Measurements from ENCODE around the gene C17orf67.

C17orf67 gene

DNA sequence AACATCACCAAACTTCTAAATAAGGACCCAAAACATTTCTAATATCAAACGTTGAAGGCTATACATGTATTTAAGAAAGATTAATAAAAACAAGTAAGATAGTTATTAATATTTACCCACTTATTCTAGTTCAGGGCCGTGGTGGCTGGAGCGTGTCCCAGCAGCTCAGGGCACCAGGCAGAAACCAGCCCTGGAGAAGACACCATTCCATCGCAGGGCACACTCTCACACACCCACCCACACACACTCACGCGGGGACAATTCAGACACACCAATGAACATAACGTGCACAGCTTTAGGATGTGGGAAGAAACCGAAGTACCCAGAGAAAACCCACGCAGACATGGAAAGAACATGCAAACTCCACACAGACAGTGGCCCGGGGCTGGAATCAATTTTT lies 13.5 kb downstream of the C17orf67 start:
- in situ Hi-C loops (cut with HindIII; ENCODE audit: low sequenced_read_pairs) = no loop called here
- TF ChIP-seq, protein P1, sequence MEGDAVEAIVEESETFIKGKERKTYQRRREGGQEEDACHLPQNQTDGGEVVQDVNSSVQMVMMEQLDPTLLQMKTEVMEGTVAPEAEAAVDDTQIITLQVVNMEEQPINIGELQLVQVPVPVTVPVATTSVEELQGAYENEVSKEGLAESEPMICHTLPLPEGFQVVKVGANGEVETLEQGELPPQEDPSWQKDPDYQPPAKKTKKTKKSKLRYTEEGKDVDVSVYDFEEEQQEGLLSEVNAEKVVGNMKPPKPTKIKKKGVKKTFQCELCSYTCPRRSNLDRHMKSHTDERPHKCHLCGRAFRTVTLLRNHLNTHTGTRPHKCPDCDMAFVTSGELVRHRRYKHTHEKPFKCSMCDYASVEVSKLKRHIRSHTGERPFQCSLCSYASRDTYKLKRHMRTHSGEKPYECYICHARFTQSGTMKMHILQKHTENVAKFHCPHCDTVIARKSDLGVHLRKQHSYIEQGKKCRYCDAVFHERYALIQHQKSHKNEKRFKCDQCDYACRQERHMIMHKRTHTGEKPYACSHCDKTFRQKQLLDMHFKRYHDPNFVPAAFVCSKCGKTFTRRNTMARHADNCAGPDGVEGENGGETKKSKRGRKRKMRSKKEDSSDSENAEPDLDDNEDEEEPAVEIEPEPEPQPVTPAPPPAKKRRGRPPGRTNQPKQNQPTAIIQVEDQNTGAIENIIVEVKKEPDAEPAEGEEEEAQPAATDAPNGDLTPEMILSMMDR (IDR thresholded peaks at IDR 0.05; ENCODE audit: low read depth, low read length, missing control alignments) = no peak

DNA sequence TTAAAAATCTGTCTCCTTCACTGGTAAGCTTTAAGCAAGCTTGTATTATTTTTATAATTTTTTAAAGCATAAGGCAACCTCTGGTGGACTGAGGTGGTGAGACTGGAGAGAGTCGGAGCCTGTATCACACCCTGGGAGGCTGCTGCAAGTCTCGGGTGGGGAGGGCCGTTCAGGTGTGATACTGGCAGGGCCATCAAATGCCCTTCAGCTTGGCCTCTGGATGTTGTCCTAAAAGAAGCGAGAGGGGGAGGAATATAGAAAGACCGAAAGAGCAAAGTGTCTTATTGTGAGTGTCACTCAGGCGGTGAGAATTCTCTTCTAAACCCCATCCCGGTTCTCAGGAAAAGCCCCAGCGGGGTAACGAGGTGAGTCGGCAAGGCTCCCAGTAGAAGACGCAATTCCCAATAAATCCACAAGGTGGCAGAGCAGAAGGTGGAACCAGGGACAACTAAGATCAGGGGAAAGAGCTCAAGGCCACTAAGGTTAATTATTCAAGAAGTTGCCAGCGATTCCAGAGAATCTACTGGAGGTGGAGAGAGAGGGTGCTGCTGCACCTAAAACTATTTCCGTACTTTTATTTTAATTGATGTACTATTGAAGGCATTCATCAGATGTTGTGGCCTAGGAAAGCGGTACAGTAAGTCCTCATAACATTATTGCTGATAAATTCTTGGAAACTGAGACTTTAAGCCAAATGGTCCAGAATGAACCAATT lies 14.1 kb downstream of the C17orf67 start:
- no peak overlapping the region for H3K4me3 ChIP-seq (ENCODE audit: low read depth, low read length)
- TF ChIP-seq, protein P1 (IDR thresholded peaks at IDR 0.05; ENCODE audit: low read depth, low read length, missing control alignments) = peak; percentile 77
- in situ Hi-C loops (cut with HindIII; ENCODE audit: low sequenced_read_pairs) = no loop called here
- peak; percentile 26 for DNase-seq (ENCODE audit: low read depth)

More for the DNA sequence above, 13.5 kb downstream of the C17orf67 start:
- H3K4me3 ChIP-seq (ENCODE audit: low read depth, low read length) = no peak overlapping the region
- DNase-seq (ENCODE audit: low read depth) = no peak

DNA sequence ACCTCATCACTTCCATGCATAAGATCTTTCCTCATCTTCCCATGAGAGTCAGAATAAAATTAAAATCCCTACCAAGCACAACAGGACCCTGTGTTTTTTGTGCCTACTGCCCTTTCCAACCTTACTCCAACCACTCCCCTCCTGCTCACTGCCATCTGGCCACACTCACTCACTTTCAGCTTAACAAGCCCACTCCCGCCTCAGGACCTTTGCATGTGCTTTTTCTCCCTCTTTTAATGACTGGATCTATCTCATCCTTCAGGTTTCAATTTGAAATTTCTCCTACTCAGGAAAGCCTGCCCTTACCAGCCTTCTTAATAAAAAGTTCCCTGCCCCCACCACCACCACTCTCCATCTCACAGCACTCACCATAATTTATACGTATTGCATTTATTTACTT lies 14.7 kb downstream of the C17orf67 start:
- H3K4me3 ChIP-seq (ENCODE audit: low read depth, low read length) = no peak overlapping the region
- no peak for DNase-seq (ENCODE audit: low read depth)
- TF ChIP-seq, protein P1 (IDR thresholded peaks at IDR 0.05; ENCODE audit: low read depth, low read length, missing control alignments) = no peak
- in situ Hi-C loops (cut with HindIII; ENCODE audit: low sequenced_read_pairs) = no loop called here

DNA sequence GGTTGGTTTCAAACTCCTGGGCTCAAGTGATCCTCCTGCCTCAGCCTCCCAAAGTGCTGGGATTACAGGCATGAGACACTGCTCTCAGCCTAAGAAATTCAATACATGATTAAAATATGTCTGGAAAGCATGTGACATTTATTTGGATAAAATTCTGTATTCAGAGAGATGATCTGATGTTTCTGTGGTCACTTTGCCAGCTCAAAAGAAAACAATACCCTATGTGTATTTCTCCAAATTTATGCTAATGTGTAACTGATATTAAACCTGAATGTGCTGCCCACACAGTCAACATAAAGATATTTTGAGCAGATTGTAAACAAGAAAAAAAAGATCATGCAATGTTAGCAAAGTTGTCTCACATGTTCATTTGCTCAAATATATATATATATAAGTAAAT lies 16.7 kb downstream of the C17orf67 start:
- TF ChIP-seq, protein P1 (IDR thresholded peaks at IDR 0.05; ENCODE audit: low read depth, low read length, missing control alignments) = no peak
- no peak for DNase-seq (ENCODE audit: low read depth)
- in situ Hi-C loops (cut with HindIII; ENCODE audit: low sequenced_read_pairs) = no loop called here
- H3K4me3 ChIP-seq (ENCODE audit: low read depth, low read length) = no peak overlapping the region

DNA sequence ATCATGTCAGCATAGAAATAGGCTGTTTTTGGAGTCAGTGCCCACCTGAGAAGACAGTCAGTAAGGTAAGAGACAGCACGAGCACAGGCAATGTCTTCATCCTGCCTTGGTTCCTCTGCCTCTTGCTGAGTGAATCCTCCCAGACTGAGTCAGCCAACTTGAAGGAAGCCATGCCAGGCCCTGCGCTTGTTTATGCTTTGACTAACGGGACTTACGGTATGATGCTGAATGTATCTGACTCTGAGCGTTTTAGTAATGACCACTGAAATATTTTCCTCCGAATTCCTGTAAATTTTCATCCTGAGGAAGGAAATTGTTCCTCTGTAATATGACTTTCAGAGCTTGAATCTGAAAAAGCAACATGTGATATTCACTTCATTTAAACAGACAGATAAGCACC lies 18.0 kb downstream of the C17orf67 start:
- TF ChIP-seq, protein P1 (IDR thresholded peaks at IDR 0.05; ENCODE audit: low read depth, low read length, missing control alignments) = no peak
- no peak for DNase-seq (ENCODE audit: low read depth)
- in situ Hi-C loops (cut with HindIII; ENCODE audit: low sequenced_read_pairs) = no loop called here
- H3K4me3 ChIP-seq (ENCODE audit: low read depth, low read length) = no peak overlapping the region

DNA sequence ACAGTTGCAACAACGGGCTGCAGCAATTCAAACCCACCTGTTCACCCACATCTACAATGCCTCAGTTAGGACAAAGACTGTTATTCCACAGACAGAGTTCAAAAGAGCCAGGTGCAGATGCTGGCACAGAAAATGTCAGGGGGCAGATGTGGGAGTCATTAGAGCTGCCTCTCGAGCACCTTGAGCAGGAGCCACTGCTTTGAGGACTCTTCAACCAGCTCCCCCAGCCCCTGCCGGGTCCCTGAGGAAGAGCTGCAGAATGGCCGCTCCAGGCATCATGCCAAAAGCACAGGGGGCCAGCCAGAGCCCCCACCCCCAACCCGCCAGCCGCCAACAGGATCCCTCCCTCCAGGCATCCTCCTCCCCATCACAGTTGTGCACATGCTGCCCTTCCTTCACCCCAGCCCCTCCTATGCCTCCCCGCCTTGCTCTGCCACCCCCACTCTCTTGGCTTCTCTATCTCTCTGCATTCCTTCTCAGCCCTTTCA lies 20.8 kb downstream of the C17orf67 start:
- in situ Hi-C loops (cut with HindIII; ENCODE audit: low sequenced_read_pairs) = no loop called here
- H3K4me3 ChIP-seq (ENCODE audit: low read depth, low read length) = no peak overlapping the region
- TF ChIP-seq, protein P1 (IDR thresholded peaks at IDR 0.05; ENCODE audit: low read depth, low read length, missing control alignments) = no peak
- DNase-seq (ENCODE audit: low read depth) = no peak
